DND-41 (cell line): ENCODE data around the gene XKR7.

ENCODE experiments used
- CTCF ChIP-seq: IDR thresholded peaks from 2 replicates; pipeline ENCODE4 v1.5.1; 2012; ENCODE audit warnings: borderline replicate concordance, low read length, moderate library complexity, mild to moderate bottlenecking; ENCODE audit not compliant: poor library complexity, severe bottlenecking; ENCODE audit errors: extremely low read depth
- EZH2 ChIP-seq: IDR thresholded peaks from 3 replicates; pipeline ENCODE4 v1.6.1; 2012; ENCODE audit warnings: borderline replicate concordance, low read depth, mild to moderate bottlenecking, moderate library complexity, low read length, inconsistent platforms; ENCODE audit not compliant: severe bottlenecking

GRCh38 chr20:32050851-32051556 lies 83.1 kb downstream of the XKR7 start:
- TF ChIP-seq CTCF (no peak), EZH2 (no peak)
